ENCODE results near the gene ATMIN. TPM values are rescaled to one million over a fixed set of nuclear protein-coding genes. Genes with fewer than 3 reads are reported as not detected.

ATMIN gene
- total and polyA plus RNA-seq, 2 experiments from 2014 or later = 9.8 to 41.7 TPM

DNA sequence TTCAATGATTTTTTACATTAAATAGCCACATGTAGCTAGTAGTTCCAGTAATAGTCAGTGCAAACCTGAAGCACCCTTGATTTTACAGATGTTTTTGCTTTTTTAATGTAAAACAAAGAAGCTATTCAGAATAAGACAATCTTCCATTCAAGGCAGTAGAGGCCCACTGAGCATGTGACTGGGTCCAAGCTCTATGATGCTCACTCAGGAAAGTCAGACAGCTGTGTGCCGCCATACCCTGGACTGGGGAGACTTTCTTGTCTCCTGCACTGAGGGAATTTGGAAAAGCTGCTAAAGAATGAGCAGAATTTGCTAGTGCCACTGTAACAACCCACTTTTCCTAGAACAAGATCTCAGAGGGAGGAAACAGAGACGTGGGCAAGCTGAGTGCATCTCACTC lies 17.1 kb upstream of the ATMIN start:
- Histone ChIP-seq H3K79me2 (ENCODE audit: insufficient read depth) (no peaks in the 10 kb centered on the region), H3K9ac (no peak overlapping the region), H3K4me2 (ENCODE audit: unreplicated experiment) (no peak overlapping the region), H3K27me3 (replicated peaks; ENCODE audit: insufficient read depth) (no peaks in the 10 kb centered on the region), H3K27ac (no peak overlapping the region), H3K36me3 (ENCODE audit: low read depth) (peaks cover 36% of the 10 kb centered on the region), H3K9me3 (ENCODE audit: low read depth) (no peaks in the 10 kb centered on the region), H4K20me1 (ENCODE audit: insufficient read depth) (no peaks in the 10 kb centered on the region), H2AFZ (no peak overlapping the region), H3K4me3 (no peak overlapping the region), H3K9me2 (ENCODE audit: insufficient read depth) (no peaks in the 10 kb centered on the region), H3K4me1 (ENCODE audit: insufficient read depth) (no peaks in the 10 kb centered on the region), H3F3A (ENCODE audit: insufficient read depth) (peaks cover 7% of the 10 kb centered on the region; the same call in 1 of the 2 replicates)
- 100% methylated on average over 2 of the region's 2 CpGs for WGBS, 2 experiments (ENCODE audit: low coverage in 1 of 2, low lambda C conversion rate in 2 of 2, missing lambda C conversion rate in 2 of 2)
- DNase-seq = no peak
- in situ Hi-C loops (cut with MboI) = no loop called here
- TF ChIP-seq EZH2phosphoT487 (IDR thresholded peaks at IDR 0.05; ENCODE audit: insufficient read depth, low read depth) (no peak), EZH2 (IDR thresholded peaks at IDR 0.05; ENCODE audit: insufficient read depth, poor library complexity, severe bottlenecking) (no peak)

DNA sequence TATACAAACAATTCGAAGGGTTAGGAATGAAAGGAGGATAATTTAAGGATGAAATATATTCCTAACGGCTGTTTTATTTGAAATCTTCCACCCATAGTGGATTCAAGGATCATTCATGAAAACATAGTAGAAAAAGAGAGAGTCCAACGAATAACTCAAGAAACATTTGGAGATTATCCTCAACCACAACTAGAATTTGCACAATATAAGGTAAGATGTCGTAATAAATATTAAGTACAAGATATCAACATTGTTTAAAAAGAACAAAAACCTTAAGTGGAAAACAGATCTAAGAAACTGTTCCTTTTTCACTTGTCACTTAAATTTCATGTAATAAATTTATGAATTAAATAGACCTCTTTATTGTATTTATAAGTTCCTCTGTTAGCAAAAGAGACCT lies 9.2 kb upstream of the ATMIN start:
- H3F3A ChIP-seq (ENCODE audit: insufficient read depth) = 0 out of 2 replicates have a peak, but pooled peaks cover 4% of the 10 kb centered on the region
- H3K27ac ChIP-seq = no peak overlapping the region
- H3K79me2 ChIP-seq (ENCODE audit: insufficient read depth) = no peaks in the 10 kb centered on the region
- no peaks in the 10 kb centered on the region for H4K20me1 ChIP-seq (ENCODE audit: insufficient read depth)
- H3K27me3 ChIP-seq (replicated peaks; ENCODE audit: insufficient read depth) = no peaks in the 10 kb centered on the region
- H3K4me3 ChIP-seq = no peak overlapping the region
- peaks cover 21% of the 10 kb centered on the region for H3K36me3 ChIP-seq (ENCODE audit: low read depth)
- no peak overlapping the region for H3K9ac ChIP-seq
- TF ChIP-seq EZH2 (IDR thresholded peaks at IDR 0.05; ENCODE audit: insufficient read depth, poor library complexity, severe bottlenecking) = no peak
- no peak overlapping the region for H3K4me2 ChIP-seq (ENCODE audit: unreplicated experiment)
- no peak overlapping the region for H2AFZ ChIP-seq
- H3K9me3 ChIP-seq (ENCODE audit: low read depth) = no peaks in the 10 kb centered on the region
- DNase-seq = no peak
- no peaks in the 10 kb centered on the region for H3K4me1 ChIP-seq (ENCODE audit: insufficient read depth)
- WGBS, 2 experiments (ENCODE audit: low coverage in 1 of 2, low lambda C conversion rate in 2 of 2, missing lambda C conversion rate in 2 of 2) = 95 to 98% methylated on average over 4 of the region's 4 CpGs
- no peaks in the 10 kb centered on the region for H3K9me2 ChIP-seq (ENCODE audit: insufficient read depth)
- in situ Hi-C loops (cut with MboI) = loop anchor here (25.0 kb wide), 1 partner anchor 711 kb away; no protein-coding TSS in a partner anchor

DNA sequence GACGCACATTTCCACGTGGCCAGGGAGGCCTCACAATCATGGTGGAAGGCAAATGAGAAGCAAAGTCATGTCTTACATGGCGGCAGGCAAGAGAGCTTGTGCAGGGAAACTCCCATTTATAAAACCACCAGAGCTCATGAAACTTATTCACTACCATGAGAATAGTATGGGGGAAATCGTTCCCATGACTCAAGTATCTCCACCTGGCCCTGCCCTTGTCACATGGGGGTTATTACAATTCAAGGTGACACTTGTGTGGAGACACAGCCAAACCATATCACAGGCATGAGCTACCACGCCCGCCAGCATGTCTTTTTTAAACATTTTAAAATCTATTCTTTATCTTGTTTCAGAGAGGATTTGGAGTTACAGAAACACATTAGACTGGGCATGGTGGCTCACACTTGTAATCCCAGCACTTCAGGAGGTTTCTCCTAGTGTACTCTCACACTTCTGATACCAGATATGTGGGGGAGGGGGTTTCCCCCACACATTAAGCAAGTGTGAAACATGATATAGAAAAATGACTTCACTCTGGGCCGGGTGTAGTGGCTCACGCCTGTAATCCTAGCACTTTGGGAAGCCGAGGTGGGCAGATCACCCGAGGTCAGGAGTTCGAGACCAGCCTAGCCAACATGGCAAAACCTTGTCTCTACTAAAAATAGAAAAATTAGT lies 5.6 kb upstream of the ATMIN start:
- WGBS, 2 experiments (ENCODE audit: low coverage in 1 of 2, low lambda C conversion rate in 2 of 2, missing lambda C conversion rate in 2 of 2) = 91 to 93% methylated on average over 11 of the region's 11 CpGs
- no peaks in the 10 kb centered on the region for H3K79me2 ChIP-seq (ENCODE audit: insufficient read depth)
- H3K4me1 ChIP-seq (ENCODE audit: insufficient read depth) = no peaks in the 10 kb centered on the region
- peaks cover 8% of the 10 kb centered on the region; the same call in 1 of the 2 replicates for H3K36me3 ChIP-seq (ENCODE audit: low read depth)
- no peak overlapping the region for H3K27ac ChIP-seq
- no peaks in the 10 kb centered on the region for H3K9me2 ChIP-seq (ENCODE audit: insufficient read depth)
- H3K4me2 ChIP-seq (ENCODE audit: unreplicated experiment) = no peak overlapping the region
- TF ChIP-seq EZH2 (IDR thresholded peaks at IDR 0.05; ENCODE audit: insufficient read depth, poor library complexity, severe bottlenecking) (no peak), EZH2phosphoT487 (IDR thresholded peaks at IDR 0.05; ENCODE audit: insufficient read depth, low read depth) (no peak)
- 0 out of 2 replicates have a peak, but pooled peaks cover 4% of the 10 kb centered on the region for H3F3A ChIP-seq (ENCODE audit: insufficient read depth)
- no peaks in the 10 kb centered on the region for H4K20me1 ChIP-seq (ENCODE audit: insufficient read depth)
- no peak overlapping the region for H3K4me3 ChIP-seq
- in situ Hi-C loops (cut with MboI) = loop anchor here (25.0 kb wide), 1 partner anchor 707 kb away; no protein-coding TSS in a partner anchor
- no peak overlapping the region for H2AFZ ChIP-seq
- no peak overlapping the region for H3K9ac ChIP-seq
- H3K9me3 ChIP-seq (ENCODE audit: low read depth) = no peaks in the 10 kb centered on the region
- no peak for DNase-seq
- no peaks in the 10 kb centered on the region for H3K27me3 ChIP-seq (replicated peaks; ENCODE audit: insufficient read depth)

DNA sequence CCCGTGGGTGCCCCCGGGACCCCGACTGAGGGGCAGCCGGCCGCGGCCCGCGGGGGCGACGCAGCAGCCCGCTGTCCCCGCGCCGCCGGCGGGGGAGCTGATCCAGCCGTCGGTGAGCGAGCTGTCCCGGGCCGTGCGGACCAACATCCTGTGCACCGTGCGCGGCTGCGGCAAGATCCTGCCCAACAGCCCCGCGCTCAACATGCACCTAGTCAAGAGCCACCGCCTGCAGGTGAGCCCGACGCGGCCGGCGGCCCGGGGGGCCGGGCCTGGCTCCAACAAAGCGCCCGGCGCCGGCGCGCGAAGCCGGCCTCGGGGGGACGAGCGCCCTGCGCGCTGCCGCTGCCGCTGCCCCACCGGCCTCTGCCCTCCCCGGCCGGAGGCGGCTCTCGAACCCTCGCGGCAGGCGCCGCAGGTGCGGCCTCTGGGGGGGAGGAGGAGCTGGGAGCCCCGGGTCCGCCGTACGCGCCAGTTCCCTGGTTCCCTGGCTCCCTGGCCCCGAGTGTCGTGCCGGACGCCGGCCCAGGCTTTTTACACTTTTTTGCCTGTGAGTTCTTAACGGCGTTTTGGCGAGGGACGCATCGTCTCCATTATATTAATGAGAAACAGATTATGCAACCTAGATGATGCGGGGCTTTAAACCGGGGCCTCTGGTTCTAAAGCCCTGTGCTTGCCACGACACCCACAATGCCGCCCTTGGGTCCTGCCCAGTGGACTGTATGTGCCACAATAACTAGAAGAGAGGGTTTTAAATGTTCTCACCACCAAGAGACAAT lies 521 bp downstream of the ATMIN start:
- H3K27me3 ChIP-seq (replicated peaks; ENCODE audit: insufficient read depth) = no peaks in the 10 kb centered on the region
- peak overlapping the region; percentile 54 for H3K27ac ChIP-seq
- TF ChIP-seq EZH2phosphoT487 (IDR thresholded peaks at IDR 0.05; ENCODE audit: insufficient read depth, low read depth) (no peak), EZH2 (IDR thresholded peaks at IDR 0.05; ENCODE audit: insufficient read depth, poor library complexity, severe bottlenecking) (no peak)
- 0 out of 2 replicates have a peak, but pooled peaks cover 3% of the 10 kb centered on the region for H3F3A ChIP-seq (ENCODE audit: insufficient read depth)
- in situ Hi-C loops (cut with MboI) = loop anchor here (25.0 kb wide), 1 partner anchor 701 kb away; no protein-coding TSS in a partner anchor
- no peaks in the 10 kb centered on the region for H3K9me3 ChIP-seq (ENCODE audit: low read depth)
- peak; percentile 69 for DNase-seq
- 1 to 2% methylated on average over 47 to 50 of the region's 80 CpGs for WGBS, 2 experiments (ENCODE audit: low coverage in 1 of 2, low lambda C conversion rate in 2 of 2, missing lambda C conversion rate in 2 of 2)
- peaks cover 44% of the 10 kb centered on the region for H3K79me2 ChIP-seq (ENCODE audit: insufficient read depth)
- H2AFZ ChIP-seq = peak overlapping the region; percentile 78
- peaks cover 10% of the 10 kb centered on the region; the same call in 1 of the 2 replicates for H3K4me1 ChIP-seq (ENCODE audit: insufficient read depth)
- no peaks in the 10 kb centered on the region for H4K20me1 ChIP-seq (ENCODE audit: insufficient read depth)
- H3K4me2 ChIP-seq (ENCODE audit: unreplicated experiment) = peak overlapping the region; percentile 82
- peak overlapping the region; percentile 78 for H3K4me3 ChIP-seq
- H3K9me2 ChIP-seq (ENCODE audit: insufficient read depth) = no peaks in the 10 kb centered on the region
- H3K36me3 ChIP-seq (ENCODE audit: low read depth) = 0 out of 2 replicates have a peak, but pooled peaks cover 3% of the 10 kb centered on the region
- peak overlapping the region; percentile 82 for H3K9ac ChIP-seq
